HepG2 (cell line): Measurements from ENCODE around the gene DOCK3. TPM values are rescaled to one million over a fixed set of nuclear protein-coding genes. Genes with fewer than 3 reads are reported as not detected.

ENCODE experiments used
- ARID2 ChIP-seq: sonication (generic); formaldehyde crosslinking; IDR thresholded peaks from 2 replicates; pipeline ENCODE4 v1.8.1; 2022; ENCODE audit warnings: mild to moderate bottlenecking, missing genetic modification reagents, borderline replicate concordance
- BORCS8-MEF2B ChIP-seq: sonication (generic); formaldehyde crosslinking; IDR thresholded peaks from 2 replicates; pipeline ENCODE4 v1.8.0; 2022; ENCODE audit warnings: mild to moderate bottlenecking, missing genetic modification reagents
- CCDC6 ChIP-seq: sonication (generic); formaldehyde crosslinking; IDR thresholded peaks from 2 replicates; pipeline ENCODE4 v1.8.1; 2022; ENCODE audit warnings: mild to moderate bottlenecking, missing genetic modification reagents, moderate library complexity
- FOXO4 ChIP-seq: sonication (generic); formaldehyde crosslinking; conservative IDR thresholded peaks from 2 replicates; pipeline ENCODE4 v1.8.1; 2023; ENCODE audit warnings: missing genetic modification reagents
- KIAA2018 ChIP-seq: sonication (generic); formaldehyde crosslinking; IDR thresholded peaks from 2 replicates; pipeline ENCODE4 v1.5.0; 2020; ENCODE audit warnings: mild to moderate bottlenecking, missing genetic modification reagents, borderline replicate concordance
- RBM39 ChIP-seq: fragments of 200-400 bp; formaldehyde crosslinking; IDR thresholded peaks from one replicate; pipeline ENCODE4 v1.6.1; 2018; ENCODE audit warnings: antibody characterized with exemption, mild to moderate bottlenecking, low read depth, low read length; ENCODE audit not compliant: poor library complexity, severe bottlenecking
- SOX5 ChIP-seq: IDR thresholded peaks from 2 replicates; pipeline ENCODE4 v1.6.1; 2016; ENCODE audit warnings: borderline replicate concordance
- STAG1 ChIP-seq: sonication (generic); formaldehyde crosslinking; IDR thresholded peaks from 2 replicates; pipeline ENCODE4 v1.4.0; 2020; ENCODE audit warnings: missing genetic modification reagents
- ZEB1 ChIP-seq: IDR thresholded peaks from 2 replicates; pipeline ENCODE4 v1.6.1; 2012; ENCODE audit warnings: mild to moderate bottlenecking, low read depth, inconsistent platforms; ENCODE audit not compliant: insufficient replicate concordance
- ZIK1 ChIP-seq: sonication (generic); formaldehyde crosslinking; IDR thresholded peaks from 2 replicates; pipeline ENCODE4 v1.5.0; 2020; ENCODE audit warnings: mild to moderate bottlenecking, low read depth, missing genetic modification reagents, borderline replicate concordance
- ZMAT5 ChIP-seq: sonication (generic); formaldehyde crosslinking; IDR thresholded peaks from 2 replicates; pipeline ENCODE4 v1.5.0; 2020; ENCODE audit warnings: mild to moderate bottlenecking, low read depth, missing genetic modification reagents, borderline replicate concordance
- ZNF282 ChIP-seq: fragments of 450-650 bp; IDR thresholded peaks from 2 replicates; pipeline ENCODE4 v1.6.1; 2018; ENCODE audit not compliant: partially characterized antibody
- ZNF557 ChIP-seq: sonication (generic); formaldehyde crosslinking; IDR thresholded peaks from 2 replicates; pipeline ENCODE4 v1.4.0; 2020; ENCODE audit warnings: missing genetic modification reagents
- ZNF562 ChIP-seq: sonication (generic); formaldehyde crosslinking; IDR thresholded peaks from 2 replicates; pipeline ENCODE4 v1.8.0; 2022; ENCODE audit warnings: missing genetic modification reagents, borderline replicate concordance
- ZNF740 ChIP-seq: sonication (generic); formaldehyde crosslinking; IDR thresholded peaks from 2 replicates; pipeline ENCODE4 v1.4.0; 2020; ENCODE audit warnings: missing genetic modification reagents
- ZSCAN12 ChIP-seq: sonication (generic); formaldehyde crosslinking; IDR thresholded peaks from 2 replicates; pipeline ENCODE4 v1.9.0; 2021; ENCODE audit warnings: mild to moderate bottlenecking, missing genetic modification reagents
- polyA plus RNA-seq, 8 experiments: library from polyadenylated mRNA; depleted of rRNA in 3 of 8; stranded (reverse) in 7 of 8; unstranded in 1 of 8; fragments of >200 nt; fragmentation: Illumina TruSeq in 4 of 8; extraction: Trizol in 4 of 8; gene quantifications; 2 replicates each; pipeline versions ENCODE4 v1.2.1 to v1.2.3, GENCODE V29; 2011 to 2016; ENCODE audit warnings: low read depth in 4 of 8, missing spikeins in 1 of 8, mixed read lengths in 1 of 8; ENCODE audit not compliant: insufficient read depth in 1 of 8
- total RNA-seq, 5 experiments: library from RNA; depleted of rRNA; stranded (reverse); fragments of >200 nt; fragmentation: Illumina TruSeq; extraction: Trizol; gene quantifications; 2 replicates each; pipeline ENCODE4 v1.2.3, GENCODE V29; 2016; ENCODE audit warnings: low read depth in 1 of 5

DOCK3 gene
- total and polyA plus RNA-seq, 2 of the 13 experiments (the other 11 are each of a cell fraction or from before 2014, with no cell fraction given): not detected

GRCh38 chr3:51389423-51390183 is 714.9 kb downstream of the DOCK3 start (continued):
- TF ChIP-seq FOXO4 (0 out of 2 replicates have a peak, but pooled peaks have one; percentile 31), BORCS8-MEF2B (CRISPR knock-in tag) (no peak), ZNF282 (no peak), STAG1 (peak; percentile 29; the same call in 1 of the 2 replicates), KIAA2018 (CRISPR knock-in tag) (no peak), ZEB1 (peak; percentile 48), ARID2 (no peak), ZNF557 (CRISPR knock-in tag) (no peak), ZIK1 (CRISPR knock-in tag) (no peak), ZMAT5 (CRISPR knock-in tag) (0 out of 2 replicates have a peak, but pooled peaks have one; percentile 51), ZNF562 (CRISPR knock-in tag) (no peak), CCDC6 (CRISPR knock-in tag) (no peak), ZNF740 (CRISPR knock-in tag) (0 out of 2 replicates have a peak, but pooled peaks have one; percentile 76), SOX5 (no peak), ZSCAN12 (CRISPR knock-in tag) (no peak), RBM39 (no peak)
